GM23338 (cell line): ENCODE results near the gene MRPL18. TPM values are rescaled to one million over a fixed set of nuclear protein-coding genes. Genes with fewer than 3 reads are reported as not detected.
A peak's percentile ranks its signal among the peaks of the same experiment; 100 is the strongest.

Experiments
- ATAC-seq: fragments of 200-7000 bp; cut with Tn5 transposase; 3 replicates; pipeline ENCODE4 v1.9.1; 2020
- DNase-seq: peaks from one replicate; pipeline ENCODE4 v3.0.0-alpha.2; 2015; ENCODE audit warnings: low spot score
- H2AFZ ChIP-seq: fragments of 200-600 bp; sonication (generic); 2 replicates; pipeline ENCODE4 v1.8.0; 2016; ENCODE audit warnings: antibody characterized with exemption, mild to moderate bottlenecking, moderate library complexity
- H3F3A ChIP-seq: fragments of 200-600 bp; sonication (generic); replicated peaks from 2 replicates; pipeline ENCODE4 v1.8.0; 2017; ENCODE audit warnings: antibody characterized with exemption, mixed run types, low read depth
- H3K27ac ChIP-seq: fragments of 200-600 bp; sonication (generic); 2 replicates; pipeline ENCODE4 v1.6.1; 2016; ENCODE audit warnings: low read depth
- H3K27me3 ChIP-seq: fragments of 200-600 bp; sonication (generic); 2 replicates; pipeline ENCODE4 v1.8.0; 2016; ENCODE audit warnings: mild to moderate bottlenecking, mixed run types, moderate library complexity; ENCODE audit not compliant: insufficient read depth
- H3K36me3 ChIP-seq: fragments of 200-600 bp; sonication (generic); 2 replicates; pipeline ENCODE4 v1.8.0; 2016; ENCODE audit warnings: mild to moderate bottlenecking; ENCODE audit not compliant: insufficient read depth
- H3K4me1 ChIP-seq: fragments of 200-600 bp; sonication (generic); 2 replicates; pipeline ENCODE4 v1.8.0; 2016; ENCODE audit warnings: mild to moderate bottlenecking, moderate library complexity; ENCODE audit not compliant: insufficient read depth
- H3K4me2 ChIP-seq: fragments of 200-600 bp; sonication (generic); 2 replicates; pipeline ENCODE4 v1.7.1; 2017; ENCODE audit warnings: mixed run types
- H3K4me3 ChIP-seq: fragments of 200-600 bp; sonication (generic); 2 replicates; pipeline ENCODE4 v1.6.1; 2016; ENCODE audit warnings: mixed run types
- H3K79me2 ChIP-seq: fragments of 200-600 bp; sonication (generic); replicated peaks from 2 replicates; pipeline ENCODE4 v1.8.0; 2017; ENCODE audit warnings: mild to moderate bottlenecking; ENCODE audit not compliant: insufficient read depth
- H3K9me2 ChIP-seq: fragments of 200-600 bp; sonication (generic); 2 replicates; pipeline ENCODE4 v1.8.0; 2017; ENCODE audit not compliant: insufficient read depth
- H4K20me1 ChIP-seq: fragments of 200-600 bp; sonication (generic); replicated peaks from 2 replicates; pipeline ENCODE4 v1.8.0; 2017; ENCODE audit warnings: mild to moderate bottlenecking; ENCODE audit not compliant: insufficient read depth
- H3K27ac Mint-ChIP-seq: 2 replicates; pipeline ENCODE4 v1.8.0; 2020; ENCODE audit warnings: inconsistent platforms, mild to moderate bottlenecking, moderate library complexity, mixed read lengths
- H3K27me3 Mint-ChIP-seq: 3 replicates; pipeline ENCODE4 v1.8.0; 2022; ENCODE audit warnings: low read depth, mild to moderate bottlenecking, moderate library complexity, mixed read lengths, inconsistent platforms; ENCODE audit not compliant: insufficient read depth, poor library complexity
- H3K36me3 Mint-ChIP-seq: 3 replicates; pipeline ENCODE4 v1.8.0; 2021; ENCODE audit warnings: low read depth, mild to moderate bottlenecking, inconsistent platforms, moderate library complexity, mixed read lengths
- H3K4me1 Mint-ChIP-seq: 3 replicates; pipeline ENCODE4 v1.8.0; 2020; ENCODE audit warnings: mild to moderate bottlenecking, inconsistent platforms, mixed read lengths
- H3K4me3 Mint-ChIP-seq: 3 replicates; pipeline ENCODE4 v1.8.0; 2021; ENCODE audit warnings: moderate library complexity, mild to moderate bottlenecking, inconsistent platforms, mixed read lengths
- H3K9me3 Mint-ChIP-seq: 3 replicates; pipeline ENCODE4 v1.8.0; 2020; ENCODE audit warnings: moderate library complexity, mild to moderate bottlenecking, inconsistent platforms, mixed read lengths
- CREB1 ChIP-seq: fragments of 250-450 bp; sonication (Bioruptor Pico); IDR thresholded peaks from 2 replicates; pipeline ENCODE4 v1.5.0; 2020; ENCODE audit warnings: low read depth, mild to moderate bottlenecking, moderate library complexity
- CTCF ChIP-seq, 2 experiments: fragments of 200-600 bp in 1 of 2; sonication (generic) in 1 of 2; conservative IDR thresholded peaks; 2 replicates each; pipeline versions ENCODE4 v1.5.1 to v1.6.1; 2016 to 2017; ENCODE audit warnings: antibody characterized with exemption in 2 of 2, low read depth in 2 of 2, mild to moderate bottlenecking in 2 of 2, moderate library complexity in 1 of 2
- ETS1 ChIP-seq: IDR thresholded peaks from 2 replicates; pipeline ENCODE4 v1.6.1; 2016; ENCODE audit warnings: antibody characterized with exemption
- EZH2 ChIP-seq: fragments of 200-600 bp; sonication (generic); IDR thresholded peaks from one replicate; pipeline ENCODE4 v1.8.0; 2017; ENCODE audit warnings: antibody characterized with exemption, mild to moderate bottlenecking, low read depth; ENCODE audit not compliant: unreplicated experiment
- EZH2phosphoT487 ChIP-seq: fragments of 200-600 bp; sonication (generic); IDR thresholded peaks from one replicate; pipeline ENCODE4 v1.8.1; 2018; ENCODE audit warnings: antibody characterized with exemption; ENCODE audit not compliant: unreplicated experiment
- JUNB ChIP-seq: IDR thresholded peaks from one replicate; pipeline ENCODE4 v1.6.1; 2016; ENCODE audit warnings: antibody characterized with exemption; ENCODE audit not compliant: unreplicated experiment
- NANOG ChIP-seq: IDR thresholded peaks from 2 replicates; pipeline ENCODE4 v1.6.1; 2016; ENCODE audit warnings: antibody characterized with exemption, borderline replicate concordance
- POLR2AphosphoS5 ChIP-seq: IDR thresholded peaks from 2 replicates; pipeline ENCODE4 v1.6.1; 2016; ENCODE audit warnings: antibody characterized with exemption, low read depth
- REST ChIP-seq: IDR thresholded peaks from one replicate; pipeline ENCODE4 v1.6.1; 2018; ENCODE audit warnings: antibody characterized with exemption; ENCODE audit not compliant: unreplicated experiment
- STAT1 ChIP-seq: IDR thresholded peaks from one replicate; pipeline ENCODE4 v1.6.1; 2016; ENCODE audit warnings: antibody characterized with exemption; ENCODE audit not compliant: unreplicated experiment
- ZNF114 ChIP-seq: fragments of 250-450 bp; sonication (Bioruptor Pico); IDR thresholded peaks from 2 replicates; pipeline ENCODE4 v1.5.0; 2020; ENCODE audit warnings: mild to moderate bottlenecking, moderate library complexity
- ZNF331 ChIP-seq: fragments of 250-450 bp; sonication (Bioruptor Pico); IDR thresholded peaks from 2 replicates; pipeline ENCODE4 v1.5.0; 2020; ENCODE audit warnings: low read depth, mild to moderate bottlenecking, moderate library complexity
- ZNF462 ChIP-seq: fragments of 250-450 bp; sonication (Bioruptor Pico); IDR thresholded peaks from 2 replicates; pipeline ENCODE4 v1.5.0; 2020; ENCODE audit warnings: mild to moderate bottlenecking, moderate library complexity
- polyA plus RNA-seq: library from polyadenylated mRNA; unstranded; fragments of >200 nt; fragmentation: Nextera tagmentation; extraction: Ambion mirVana; gene quantifications from 2 replicates; pipeline ENCODE4 v1.2.1, GENCODE V29; 2016
- total RNA-seq: library from RNA; depleted of rRNA; stranded (reverse); fragments of >200 nt; shearing (Covaris generic); gene quantifications from 2 replicates; pipeline ENCODE4 v1.2.3, GENCODE V29; 2014

The MRPL18 gene
- total and polyA plus RNA-seq, 2 experiments from 2014 or later: 91.4 to 228 TPM

GRCh38 chr6:159778131-159778530 is 12.1 kb upstream of the MRPL18 start:
- Histone ChIP-seq H3F3A (peaks cover 34% of the 10 kb centered on the region), H3K9me2 (no peaks in the 10 kb centered on the region), H3K4me2 (no peak overlapping the region), H3K27me3 (no peaks in the 10 kb centered on the region), H3K79me2 (peaks cover 23% of the 10 kb centered on the region), H3K4me3 (no peak overlapping the region), H3K4me1 (no peaks in the 10 kb centered on the region), H3K36me3 (peaks cover 87% of the 10 kb centered on the region), H4K20me1 (peaks cover 35% of the 10 kb centered on the region), H3K27ac (0 out of 2 replicates have a peak overlapping the region, but pooled peaks have one; percentile 7), H2AFZ (no peak overlapping the region)
- ATAC-seq: no peak
- Mint-ChIP-seq H3K27ac (no peak overlapping the region), H3K4me3 (no peak overlapping the region), H3K36me3 (peaks cover 94% of the 10 kb centered on the region), H3K9me3 (no peaks in the 10 kb centered on the region), H3K27me3 (peaks cover 9% of the 10 kb centered on the region), H3K4me1 (no peaks in the 10 kb centered on the region)
- no peak for DNase-seq
- TF ChIP-seq CTCF (conservative IDR thresholded peaks at IDR 0.05; ENCODE audit: low read depth in 2 of 2) (no peak), ZNF331 (CRISPR knock-in tag) (no peak), ETS1 (no peak), ZNF462 (CRISPR knock-in tag) (no peak), EZH2 (no peak), ZNF114 (CRISPR knock-in tag) (no peak), JUNB (no peak), CREB1 (CRISPR knock-in tag) (no peak), POLR2AphosphoS5 (no peak), REST (no peak), STAT1 (no peak), EZH2phosphoT487 (no peak), NANOG (no peak)
